Measurements from ENCODE around the gene NPNT.

GRCh38 chr4:105921301-105921700 is 26.0 kb downstream of the NPNT start:
- TF ChIP-seq CTCF (IDR thresholded peaks at IDR 0.05) (no peak), POLR2A (IDR thresholded peaks at IDR 0.05) (no peak)

All from tibial nerve (tissue), 3 donors.